ENCODE measurements around the gene KIAA0319L. TPM values are rescaled to one million over a fixed set of nuclear protein-coding genes. Genes with fewer than 3 reads are reported as not detected.

The KIAA0319L gene
- total RNA-seq, 1 donor from 2014 or later: 80.3 TPM

DNA sequence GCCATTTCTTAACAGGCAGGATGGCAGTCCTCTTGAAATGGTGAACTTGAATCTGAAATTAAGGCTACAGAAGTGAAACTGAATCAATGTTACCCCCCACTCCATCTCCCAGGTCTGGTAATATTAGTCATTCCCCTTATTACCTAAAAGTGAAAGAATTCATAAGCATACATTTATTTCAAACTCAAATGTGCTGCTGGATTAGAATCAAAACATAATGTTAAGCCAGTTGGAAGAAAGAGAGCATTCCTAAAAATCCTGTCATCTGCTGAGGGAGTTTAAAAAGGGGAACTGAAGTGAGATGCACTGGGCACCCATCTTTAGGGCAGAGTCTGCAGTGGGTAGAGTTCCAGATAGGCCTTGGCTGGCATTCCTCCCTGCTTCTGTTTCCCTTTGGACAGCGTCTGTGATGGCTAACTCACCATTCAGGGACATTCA is 17.4 kb downstream of the KIAA0319L start:
- intact Hi-C loops (cut with micrococcal nuclease): loop anchor here (1.0 kb wide), 1 partner anchor 34 kb away; no protein-coding TSS in a partner anchor

DNA sequence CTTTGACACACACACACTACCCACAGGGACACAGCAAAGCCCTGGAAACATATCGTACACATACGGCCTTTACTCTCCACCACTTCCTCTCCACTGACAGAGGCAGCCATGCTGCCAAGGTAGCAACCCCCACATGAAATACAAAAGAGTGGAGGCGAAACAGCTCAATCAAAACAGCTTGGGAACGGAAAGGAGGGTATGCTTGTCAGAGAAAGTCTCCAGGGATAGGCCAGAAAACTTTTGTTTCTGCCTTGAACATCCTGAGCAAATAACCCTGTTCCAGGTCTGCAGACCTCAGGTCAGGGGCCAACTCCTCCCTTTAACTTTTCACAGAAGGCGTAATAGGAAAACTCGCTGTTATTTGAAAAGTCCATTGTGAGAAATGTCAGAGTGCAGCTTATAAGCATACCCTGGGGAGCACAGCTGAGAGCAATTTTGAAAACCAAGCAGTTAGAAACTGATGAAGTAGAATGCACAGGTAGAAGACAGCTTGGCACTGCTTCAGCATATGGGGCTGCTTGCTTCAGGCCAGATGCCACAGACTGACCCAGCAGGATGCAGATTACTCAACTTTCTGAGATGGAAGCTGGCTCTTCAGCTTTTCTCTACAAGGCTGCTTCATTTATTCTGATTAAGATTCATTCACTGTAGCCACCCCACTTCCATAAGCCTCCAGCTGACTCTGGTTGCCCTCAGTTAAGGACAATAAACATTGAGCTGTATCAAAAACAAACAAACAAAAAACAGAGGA is 18.0 kb downstream of the KIAA0319L start:
- intact Hi-C loops (cut with micrococcal nuclease): loop anchor here (1.0 kb wide), 1 partner anchor 33 kb away; no protein-coding TSS in a partner anchor

DNA sequence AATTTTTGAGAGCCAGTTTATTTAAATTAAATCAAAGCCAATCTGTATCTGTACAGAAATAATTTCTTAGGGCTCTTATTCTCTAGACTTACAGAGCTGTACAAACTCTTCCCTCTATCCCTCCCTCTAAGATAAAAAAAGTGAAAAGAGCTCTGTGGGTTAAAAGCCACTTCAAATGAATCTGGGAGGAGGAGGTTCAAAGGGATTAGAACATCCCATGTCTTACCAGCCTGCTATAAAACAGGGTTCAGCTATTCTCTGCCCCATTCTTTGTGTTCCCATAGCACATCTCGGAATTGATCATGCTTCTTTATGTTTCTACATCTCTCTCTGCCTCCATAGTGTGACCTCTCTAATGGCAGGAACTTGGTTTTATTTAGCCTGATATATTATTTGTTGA is 19.4 kb downstream of the KIAA0319L start:
- intact Hi-C loops (cut with micrococcal nuclease): no loop called here

DNA sequence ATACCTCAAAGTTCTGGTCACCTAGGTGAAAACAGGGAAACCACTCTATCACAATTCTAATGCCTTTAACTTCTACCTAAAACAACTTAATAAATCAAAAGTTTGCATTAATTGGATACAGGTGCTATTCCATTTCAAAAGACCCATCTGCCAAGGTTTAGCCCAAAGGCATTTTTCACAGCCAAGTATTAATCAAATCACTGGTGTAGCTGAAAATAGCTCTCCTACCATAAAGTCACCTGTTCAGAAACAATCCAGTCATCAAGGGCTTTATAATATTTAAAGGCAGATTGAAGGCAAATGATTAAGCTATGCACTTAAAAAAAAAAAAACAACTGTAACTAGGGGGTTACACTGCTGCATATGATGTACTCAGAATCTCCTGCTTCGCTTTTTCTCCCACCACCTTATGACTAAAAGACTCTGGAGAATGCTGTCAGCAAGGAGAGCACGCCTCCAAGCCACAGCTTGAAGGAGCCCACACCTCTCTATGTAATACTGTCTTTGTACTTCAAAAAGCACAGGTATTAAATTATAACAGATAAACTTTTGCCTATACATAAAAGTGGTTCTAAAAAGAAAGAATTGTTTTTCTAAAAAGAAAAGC is 20.5 kb downstream of the KIAA0319L start:
- intact Hi-C loops (cut with micrococcal nuclease): no loop called here

DNA sequence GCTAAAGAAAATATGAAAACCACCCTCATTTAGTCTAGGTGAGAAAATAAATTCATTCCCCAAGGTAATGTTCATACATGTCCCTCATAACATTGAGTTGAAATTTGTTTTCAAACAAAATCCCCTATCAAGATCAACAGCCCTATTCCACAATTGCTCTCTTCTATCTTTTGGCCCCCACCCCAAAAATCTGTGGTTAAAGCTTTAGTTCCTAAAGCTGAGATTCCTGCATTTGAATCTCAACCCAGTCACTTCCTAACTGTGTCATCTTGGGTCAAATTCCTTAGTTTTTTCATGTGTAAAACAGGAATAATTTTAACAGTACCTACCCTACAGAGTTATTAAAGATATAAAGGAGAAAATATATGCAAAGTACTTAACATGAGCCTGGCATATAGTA is 22.0 kb downstream of the KIAA0319L start:
- intact Hi-C loops (cut with micrococcal nuclease): no loop called here

DNA sequence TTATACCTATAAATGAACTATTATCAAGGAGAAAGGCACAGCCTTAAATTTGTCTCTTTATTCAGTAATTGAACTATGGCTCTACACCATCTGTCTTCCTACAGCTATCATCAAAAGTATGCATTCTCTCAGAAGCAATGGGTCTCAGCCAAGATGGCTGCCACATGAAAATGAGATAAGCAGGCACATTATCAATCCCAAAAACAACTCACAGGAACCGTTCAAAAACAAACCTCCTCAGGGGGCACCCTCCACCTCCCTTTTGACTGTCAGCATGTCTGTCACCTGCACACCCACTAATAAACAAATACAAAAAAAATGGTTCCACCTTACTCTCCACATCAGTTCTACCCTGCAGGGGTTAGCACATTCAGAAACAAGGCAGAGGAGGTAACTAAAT is 23.6 kb downstream of the KIAA0319L start:
- intact Hi-C loops (cut with micrococcal nuclease): no loop called here

DNA sequence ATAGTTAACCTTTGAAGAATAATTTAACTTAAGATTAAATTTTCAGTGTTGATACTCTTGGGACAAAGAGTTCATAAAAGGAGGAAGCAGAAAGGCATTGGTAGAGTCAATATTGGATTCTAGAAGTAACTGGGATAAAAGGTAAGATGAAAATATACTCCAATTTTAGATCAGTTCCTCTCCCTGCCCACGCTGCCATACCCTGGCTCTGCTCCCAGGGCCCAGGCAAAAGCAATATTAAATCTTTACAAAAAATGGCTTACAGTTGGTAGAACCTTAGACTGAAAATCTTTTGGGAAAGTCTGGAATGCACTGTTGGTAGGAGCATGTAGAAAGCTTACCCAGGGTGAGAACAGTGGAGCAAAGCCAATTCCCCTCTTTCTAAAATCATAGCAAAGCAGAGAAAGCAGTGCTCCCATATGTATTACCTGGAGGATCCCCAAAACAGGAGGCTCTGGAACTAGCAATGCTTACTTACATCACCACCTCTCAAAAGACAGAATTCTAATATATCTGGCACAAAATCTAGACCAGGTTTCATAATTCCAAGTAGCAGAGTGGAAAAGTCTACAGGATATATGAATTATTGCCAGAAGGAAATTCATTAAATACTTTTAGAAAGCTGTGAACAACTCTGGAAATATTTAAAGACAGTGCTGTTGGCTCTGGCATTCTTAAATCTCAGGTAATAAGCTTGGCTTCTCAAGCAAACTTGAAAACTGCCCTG is 24.5 kb downstream of the KIAA0319L start:
- intact Hi-C loops (cut with micrococcal nuclease): no loop called here

DNA sequence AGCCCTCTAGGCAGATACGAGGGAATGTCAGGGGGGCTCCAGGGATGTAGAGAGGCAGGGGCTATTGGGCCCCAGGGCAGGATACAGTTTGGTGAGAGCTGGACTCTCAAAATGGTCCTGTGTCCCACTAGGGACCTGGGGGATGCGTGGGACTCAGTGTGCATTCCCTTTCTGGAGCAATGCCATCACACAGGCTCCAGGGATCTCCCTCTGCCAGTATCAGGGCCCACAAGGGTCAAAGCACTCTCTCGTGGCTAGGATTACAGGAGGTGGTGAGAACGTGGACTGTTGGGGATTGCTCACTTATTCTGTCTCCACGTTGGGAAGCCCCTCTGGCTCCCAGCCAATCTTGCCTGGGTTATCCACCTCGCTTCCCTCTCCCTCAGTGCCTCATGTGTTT is 25.8 kb downstream of the KIAA0319L start:
- intact Hi-C loops (cut with micrococcal nuclease): no loop called here

DNA sequence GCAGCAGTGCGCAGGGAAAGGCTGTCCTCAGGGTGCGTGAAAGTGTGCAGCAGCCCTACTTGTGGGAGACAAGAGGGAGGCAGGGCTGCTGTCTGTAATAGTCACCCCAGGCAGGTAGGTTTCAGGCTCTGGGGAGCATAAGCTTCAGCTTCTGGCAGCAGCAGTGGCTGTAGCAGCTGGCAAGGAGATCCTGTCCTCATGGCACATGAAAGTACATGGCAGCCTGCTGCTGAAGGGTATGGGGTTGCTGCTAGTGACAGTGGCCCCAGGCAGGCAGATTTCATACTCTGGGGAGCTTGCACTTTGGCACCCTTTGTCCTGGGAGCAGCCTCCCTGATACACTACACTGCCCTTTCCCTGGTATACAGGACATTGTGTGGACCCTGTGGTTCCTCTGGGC is 26.3 kb downstream of the KIAA0319L start:
- intact Hi-C loops (cut with micrococcal nuclease): no loop called here

DNA sequence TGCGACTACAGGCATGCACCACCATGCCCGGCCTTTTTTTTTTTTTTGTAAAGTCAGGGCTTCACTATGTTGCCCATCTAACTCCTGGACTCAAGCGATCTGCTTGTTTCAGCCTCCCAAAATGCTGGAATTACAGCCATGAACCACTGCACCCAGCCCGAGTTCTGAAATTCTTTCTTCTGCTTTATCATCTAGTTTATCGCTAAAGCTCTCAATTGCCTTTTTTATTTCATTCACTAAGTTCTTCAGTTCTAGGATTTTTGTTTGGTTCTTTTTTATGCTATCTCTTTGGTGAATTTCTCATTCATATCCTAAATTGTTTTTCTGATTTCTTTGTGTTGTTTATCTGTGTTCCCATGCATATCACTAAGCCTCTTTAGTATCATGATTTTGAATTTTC is 27.0 kb downstream of the KIAA0319L start:
- intact Hi-C loops (cut with micrococcal nuclease): no loop called here

DNA sequence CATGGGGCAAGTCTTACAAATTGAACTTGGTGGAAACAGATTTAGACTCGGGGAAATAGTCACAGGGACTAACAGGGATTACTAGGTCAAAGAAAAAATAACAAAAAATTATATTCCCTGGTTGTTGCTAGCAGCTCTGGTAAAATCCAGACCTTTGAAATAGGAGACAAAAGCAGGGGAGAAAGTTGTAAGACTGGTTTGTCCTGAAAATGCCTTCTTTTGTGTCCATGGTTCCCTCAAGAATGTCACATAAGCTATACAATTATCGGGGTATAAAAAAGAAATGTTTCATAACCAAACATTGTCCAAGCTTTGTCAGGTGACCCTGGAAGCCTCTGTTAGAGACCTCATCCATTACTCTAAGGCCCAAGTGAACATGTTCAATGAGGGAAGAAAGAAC is 33.1 kb downstream of the KIAA0319L start:
- intact Hi-C loops (cut with micrococcal nuclease): no loop called here

DNA sequence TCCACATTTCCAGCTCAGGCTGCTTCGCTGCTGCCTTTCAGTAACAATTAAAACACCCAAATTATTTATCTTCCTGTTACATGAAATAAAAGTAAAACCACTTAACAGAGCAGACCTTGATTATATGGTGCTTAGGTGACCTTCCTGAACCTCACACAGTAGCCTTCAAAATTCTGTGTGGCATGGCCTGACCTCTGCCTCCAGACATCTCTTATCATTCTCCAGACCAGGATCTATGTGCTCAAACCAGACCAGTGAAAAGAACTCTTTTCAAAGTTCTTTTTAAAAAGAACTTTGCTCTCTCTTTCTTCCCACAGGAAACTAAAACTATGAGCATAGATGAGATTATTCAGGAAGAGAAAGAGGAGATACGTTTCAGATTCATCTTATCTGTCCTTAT is 37.8 kb downstream of the KIAA0319L start:
- intact Hi-C loops (cut with micrococcal nuclease): no loop called here

DNA sequence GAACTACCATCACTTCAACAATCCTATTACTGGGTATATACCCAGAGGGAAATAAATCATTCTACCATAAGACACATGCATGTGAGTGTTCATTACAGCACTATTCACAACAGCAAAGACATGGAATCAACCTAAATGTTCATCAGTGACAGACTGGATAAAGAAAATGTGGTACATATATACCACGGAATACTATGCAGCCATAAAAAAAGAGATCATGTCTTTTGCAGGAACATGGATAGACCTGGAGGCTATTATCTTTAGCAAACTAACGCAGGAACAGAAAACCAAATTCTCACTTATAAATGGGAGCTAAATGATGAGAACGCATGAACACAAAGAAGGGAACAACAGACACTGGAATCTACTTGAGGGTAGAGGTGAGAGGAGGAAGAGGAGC is 39.0 kb downstream of the KIAA0319L start:
- intact Hi-C loops (cut with micrococcal nuclease): no loop called here

DNA sequence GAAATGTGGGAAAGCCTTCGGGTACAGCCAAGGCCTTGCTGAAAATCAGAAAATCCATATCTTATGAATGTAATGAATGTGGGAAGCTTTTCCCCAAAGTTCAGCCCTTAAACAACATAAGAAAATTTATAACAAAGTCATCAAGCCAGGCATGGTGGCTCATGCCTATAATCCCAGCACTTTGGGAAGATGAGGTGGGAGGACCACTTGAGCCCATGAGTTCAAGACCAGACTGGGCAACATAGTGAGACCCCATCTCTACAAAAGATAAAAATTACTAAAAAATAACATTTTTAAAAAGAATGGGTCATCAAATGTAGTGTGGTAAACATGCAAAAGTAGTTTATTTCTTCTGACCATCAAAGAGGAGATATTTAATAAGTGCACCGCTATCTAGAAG is 45.9 kb downstream of the KIAA0319L start:
- intact Hi-C loops (cut with micrococcal nuclease): no loop called here

DNA sequence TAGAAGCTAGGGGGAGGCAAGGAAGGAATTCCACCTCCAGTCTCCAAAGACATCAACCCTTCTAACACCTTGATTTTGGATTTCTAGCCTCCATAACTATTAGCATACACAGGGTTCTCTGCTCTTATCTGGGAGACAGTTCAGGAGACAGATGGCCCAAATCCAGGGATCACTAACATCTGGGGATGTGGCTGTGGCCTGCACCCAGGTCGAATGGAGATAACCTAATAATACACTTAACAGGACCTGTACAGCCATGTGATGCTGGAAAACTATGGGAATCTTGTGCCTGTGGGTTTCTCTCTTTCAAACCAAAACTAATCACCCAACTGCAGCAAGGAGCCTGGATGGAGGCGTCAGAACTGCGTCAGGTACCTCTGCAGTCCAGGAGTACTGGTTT is 47.6 kb downstream of the KIAA0319L start:
- intact Hi-C loops (cut with micrococcal nuclease): loop anchor here (5.0 kb wide), 1 partner anchor 423 kb away; the partner anchor contains the start of gene AGO3

DNA sequence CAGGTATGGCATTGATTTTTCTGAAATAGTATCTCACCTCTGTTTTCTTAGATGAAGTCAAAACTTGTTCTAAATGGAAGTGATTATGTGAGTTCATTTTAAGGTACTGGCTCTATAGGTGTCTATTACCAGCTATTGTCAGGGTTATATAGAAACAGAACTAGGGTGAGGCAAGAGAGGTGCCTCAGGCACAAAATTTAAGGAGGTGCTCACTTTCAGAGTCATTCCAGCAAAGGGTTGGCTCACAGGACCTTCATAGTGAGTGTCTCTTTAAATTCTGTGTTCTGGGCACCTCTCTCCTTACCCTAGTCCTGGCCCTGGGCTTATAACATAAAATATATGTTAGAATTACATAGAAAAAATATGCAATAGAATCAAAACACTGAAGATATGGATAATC is 49.3 kb downstream of the KIAA0319L start:
- intact Hi-C loops (cut with micrococcal nuclease): loop anchor here (1.0 to 5.0 kb wide), 2 partner anchors 9 to 424 kb away; partner anchors contain the start of gene AGO3

DNA sequence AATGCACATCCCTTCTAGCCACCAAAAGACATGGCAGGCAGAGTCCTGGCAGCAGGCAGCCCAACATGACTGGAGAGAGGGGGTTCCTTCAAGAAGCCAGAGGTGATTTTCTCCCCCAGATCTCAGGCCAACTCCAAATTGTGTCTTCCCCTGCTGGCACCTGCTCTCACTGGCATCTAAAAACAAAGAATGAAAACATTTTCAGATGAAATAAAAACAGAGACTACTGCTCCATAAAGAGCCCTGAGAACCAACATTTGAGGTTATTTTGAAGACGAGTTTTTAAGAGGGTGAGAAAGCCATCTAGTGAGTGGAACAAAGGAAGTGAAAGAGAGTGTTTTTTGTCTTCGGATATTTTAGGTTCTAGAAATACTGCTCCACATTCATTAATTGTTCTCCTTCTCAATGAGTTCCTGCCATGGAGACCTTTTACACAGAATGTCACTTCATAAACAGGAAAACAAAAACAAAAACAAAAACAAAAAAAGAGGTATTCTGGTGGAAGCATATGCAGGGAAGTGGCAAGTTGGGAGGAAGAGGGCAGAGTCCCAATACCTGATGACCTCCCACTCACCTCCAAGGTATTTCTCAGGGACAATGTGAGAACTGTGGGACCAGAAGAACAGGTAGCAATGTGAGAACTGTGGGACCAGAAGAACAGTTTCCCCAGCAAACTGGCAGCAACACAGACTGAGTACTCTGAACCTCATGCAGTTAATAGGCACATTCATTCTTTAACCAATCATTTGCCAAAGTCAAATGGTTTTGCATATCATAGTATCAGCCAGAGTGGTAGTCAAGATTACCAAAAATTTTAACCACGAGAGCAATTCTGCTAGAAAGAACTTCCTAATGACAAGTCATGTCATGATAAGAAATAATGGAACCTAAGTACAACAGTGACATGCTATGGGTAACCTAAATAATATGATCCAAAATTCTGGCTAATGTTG is 50.0 kb downstream of the KIAA0319L start:
- intact Hi-C loops (cut with micrococcal nuclease): loop anchor here (1.0 to 5.0 kb wide), 6 partner anchors 8 to 425 kb away; partner anchors contain the start of genes AGO3, KIAA0319L and NCDN

DNA sequence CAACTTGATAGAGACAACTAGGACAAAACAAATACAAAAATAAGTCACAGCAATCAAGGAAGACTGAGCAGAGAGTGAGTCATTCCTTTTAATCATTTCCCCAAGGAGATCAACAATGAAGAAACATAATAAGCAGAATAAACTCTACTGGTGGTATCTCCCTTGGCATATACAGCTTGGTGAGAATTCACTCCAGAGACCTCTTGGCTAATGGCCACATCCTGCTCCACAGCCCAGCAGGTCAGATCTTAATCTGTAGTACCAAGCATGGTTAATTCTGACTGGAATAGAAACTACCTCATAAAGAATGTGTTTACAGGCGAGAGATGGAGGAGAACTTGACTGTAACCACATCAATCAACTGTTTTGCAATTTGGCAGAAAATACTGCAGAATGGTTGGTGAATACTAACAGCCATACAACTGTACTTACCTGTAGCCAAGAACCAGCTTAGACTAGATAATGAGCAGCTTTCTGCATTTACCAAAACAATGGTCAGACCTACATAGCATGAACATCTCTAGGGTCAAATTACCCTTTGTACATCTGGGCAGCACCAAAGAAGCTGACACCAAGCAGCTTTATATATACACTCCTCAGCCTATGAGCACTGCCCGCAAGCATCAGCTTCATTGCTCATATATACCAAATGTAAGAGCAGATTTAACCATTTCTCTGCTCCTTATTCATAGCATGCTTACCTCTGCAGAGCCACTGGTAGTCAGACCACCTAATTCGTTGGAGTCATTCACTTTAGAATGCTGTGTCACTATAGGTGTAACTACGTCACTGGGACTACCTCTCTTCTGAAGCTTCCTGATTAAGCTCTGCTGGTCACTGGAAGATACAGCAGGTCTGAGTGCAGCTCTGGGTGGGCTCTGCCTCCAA is 51.0 kb downstream of the KIAA0319L start:
- intact Hi-C loops (cut with micrococcal nuclease): loop anchor here (1.0 to 5.0 kb wide), 5 partner anchors 33 to 426 kb away; partner anchors contain the start of genes AGO3, KIAA0319L and NCDN

DNA sequence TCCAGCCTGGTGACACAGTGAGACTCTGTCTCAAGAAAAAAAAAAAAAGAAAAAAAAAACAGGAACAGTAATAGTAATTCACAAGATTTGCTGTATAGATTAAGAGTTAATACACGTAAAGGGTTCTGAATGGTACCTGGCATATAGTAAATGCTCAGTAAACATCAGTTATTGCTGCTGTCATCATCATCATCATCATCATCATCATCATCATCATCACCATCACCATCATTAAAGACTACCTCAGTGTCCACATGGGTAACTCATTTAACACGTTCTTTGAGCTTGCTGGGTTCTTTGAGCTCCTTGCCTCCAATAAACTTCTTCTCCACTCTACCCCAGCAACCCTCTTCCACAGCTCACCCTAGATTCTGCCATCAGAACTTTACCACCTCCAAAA is 55.0 kb downstream of the KIAA0319L start:
- intact Hi-C loops (cut with micrococcal nuclease): no loop called here

DNA sequence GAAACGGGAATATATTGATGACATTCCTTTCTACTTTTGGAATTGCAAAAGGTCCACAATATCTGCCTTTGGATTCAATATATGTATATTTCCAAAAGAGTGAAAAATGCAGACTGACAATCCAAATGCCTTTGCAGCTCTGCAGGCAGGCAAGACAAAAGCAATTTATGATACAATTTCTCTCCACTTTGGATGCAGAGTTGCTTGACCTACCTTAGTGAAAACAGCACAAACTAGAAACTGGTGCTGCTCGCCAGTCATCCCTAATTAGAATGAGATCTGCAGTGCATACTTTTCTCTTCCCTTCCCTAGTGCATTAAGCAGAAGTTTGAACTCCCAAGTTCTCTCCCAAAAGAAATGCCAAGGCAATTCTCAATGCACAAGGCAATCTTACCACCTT is 56.8 kb downstream of the KIAA0319L start:
- intact Hi-C loops (cut with micrococcal nuclease): no loop called here

Data from T-helper 1 cell treated with Interleukin-12 subunit alpha and Interleukin-12 subunit beta and Interleukin-4 antibody, amounts not matched to agents 30 ng/mL and 1 ng/mL, for 36 hours (primary cell).